GM19025 (cell line): ENCODE results near the gene LRCH1.

ENCODE experiments used
- ATAC-seq: cut with Tn5 transposase; IDR thresholded peaks from one replicate; pipeline ENCODE4 v1.9.1; 2021; ENCODE audit warnings: mild to moderate bottlenecking, low read depth, moderate library complexity; ENCODE audit not compliant: unreplicated experiment

LRCH1 gene

DNA sequence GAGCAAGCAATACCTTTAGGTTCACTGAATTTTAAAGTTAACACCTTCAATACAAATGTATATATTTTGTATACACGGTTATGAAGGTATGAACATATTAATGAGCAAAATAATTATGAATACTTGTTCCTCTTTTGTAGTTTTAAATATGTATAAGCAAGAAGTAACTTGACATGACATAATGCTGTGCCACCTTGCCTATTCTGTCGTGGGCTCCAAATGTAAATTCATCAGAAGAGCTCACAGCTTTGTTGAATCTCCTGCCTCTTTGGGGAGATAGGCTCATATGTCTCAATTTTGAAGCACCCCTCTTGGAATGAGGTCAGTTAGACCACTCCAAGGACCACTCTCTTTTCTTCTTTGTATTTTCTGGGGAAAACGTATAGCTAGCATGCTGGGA is 59.3 kb downstream of the LRCH1 start:
- no peak for ATAC-seq

DNA sequence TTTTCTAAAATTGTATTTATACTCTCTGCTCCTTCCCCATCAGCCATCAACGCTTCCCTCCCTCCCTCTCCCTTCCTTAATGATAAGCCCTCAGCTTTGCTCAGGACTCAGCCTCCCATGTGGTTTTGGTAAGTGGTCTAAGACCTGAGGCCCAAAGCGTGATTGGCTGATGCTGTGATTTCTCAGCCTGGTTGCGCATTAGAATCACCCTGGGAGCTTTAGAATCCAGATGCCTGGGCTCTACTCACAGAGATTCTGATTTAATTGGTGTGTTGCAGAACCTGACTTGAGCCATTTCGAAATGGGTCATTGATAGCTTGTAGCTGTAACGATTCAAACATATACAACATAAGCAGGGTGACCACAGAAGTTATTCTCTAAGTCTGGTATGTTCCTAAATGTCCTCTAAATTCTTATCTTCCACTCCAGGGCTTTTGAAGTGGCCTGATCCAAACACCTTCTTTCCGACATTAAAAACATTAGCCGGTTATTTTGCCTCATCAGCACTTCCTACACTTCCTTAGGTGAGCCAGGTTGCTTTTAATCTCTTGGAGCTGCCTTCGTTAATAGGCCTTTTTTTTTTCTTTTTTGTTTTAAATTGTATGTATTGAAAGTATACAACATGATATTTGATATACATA is 60.6 kb downstream of the LRCH1 start:
- no peak for ATAC-seq

GRCh38 chr13:46614582-46614981 is 61.6 kb downstream of the LRCH1 start:
- no peak for ATAC-seq

GRCh38 chr13:46615888-46616531 is 63.0 kb downstream of the LRCH1 start:
- ATAC-seq = no peak

DNA sequence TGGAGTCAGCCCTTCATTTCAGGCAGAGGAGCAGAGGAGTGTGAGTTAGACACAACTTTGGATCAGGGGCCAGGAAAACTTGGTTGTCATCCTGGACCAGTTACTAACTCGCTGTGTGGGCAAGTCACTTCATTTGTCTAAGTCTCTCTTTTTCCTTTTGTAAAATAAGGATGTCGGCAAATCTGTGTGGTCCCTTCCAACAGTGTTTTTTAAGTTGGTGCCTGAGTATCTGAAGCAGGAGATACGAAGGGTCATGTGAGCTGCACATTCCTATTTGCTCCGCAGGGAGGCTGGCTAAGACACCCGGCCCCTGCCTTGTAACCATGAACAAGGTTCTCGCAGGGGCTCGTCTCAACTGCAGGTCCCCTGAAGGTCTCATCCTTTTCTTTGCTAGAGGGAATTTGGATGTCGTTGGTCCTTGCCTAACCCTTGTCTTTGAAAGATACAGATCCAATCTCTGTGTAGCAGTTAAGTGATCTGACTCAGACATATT is 64.3 kb downstream of the LRCH1 start:
- no peak for ATAC-seq

DNA sequence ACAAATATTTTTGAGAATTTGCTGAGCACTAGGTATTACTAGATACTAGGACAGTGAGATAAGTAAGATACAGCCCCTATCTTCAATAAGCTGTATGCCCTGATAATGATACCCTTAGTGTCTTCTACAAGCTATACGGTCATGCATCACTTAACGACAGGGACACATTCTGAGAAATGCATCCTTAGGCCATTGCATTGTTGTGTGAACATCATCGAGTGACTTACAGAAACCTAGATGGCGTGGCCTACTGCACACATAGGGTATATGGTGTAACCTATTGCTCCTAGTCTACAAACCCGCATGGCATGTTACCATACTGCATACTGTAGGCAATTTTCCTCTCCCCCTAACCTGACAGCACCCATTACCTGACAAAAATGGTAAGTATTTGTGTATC is 64.9 kb downstream of the LRCH1 start:
- ATAC-seq = no peak

DNA sequence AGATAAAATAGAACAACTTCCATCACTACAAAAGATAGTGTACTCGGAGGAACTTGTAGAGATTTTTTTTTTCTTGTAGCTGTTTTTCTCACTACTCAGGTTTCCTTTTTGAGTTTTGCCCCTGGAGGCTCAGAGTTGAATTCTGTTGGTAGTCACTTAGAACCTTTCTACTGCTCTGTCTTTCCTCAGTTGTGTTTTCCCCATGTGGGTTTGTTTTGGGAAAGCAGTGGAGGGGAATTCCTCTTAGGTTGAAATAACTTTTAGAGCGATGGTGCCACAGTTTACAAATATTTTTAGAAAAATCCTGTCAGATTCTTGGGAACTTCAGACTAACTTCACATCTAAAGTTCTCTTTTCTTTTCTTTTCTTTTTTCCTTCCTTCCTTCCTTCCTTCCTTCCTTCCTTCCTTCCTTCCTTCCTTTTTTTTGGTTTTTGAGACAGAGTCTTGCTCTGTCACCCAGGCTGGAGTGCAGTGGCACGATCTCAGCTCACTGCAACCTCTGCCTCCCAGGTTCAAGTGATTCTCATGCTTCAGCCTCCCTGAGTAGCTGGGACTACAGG is 65.8 kb downstream of the LRCH1 start:
- ATAC-seq = no peak

- no peak for ATAC-seq
Observed at GRCh38 chr13:46620029-46620428, 67.1 kb downstream of the LRCH1 start.

DNA sequence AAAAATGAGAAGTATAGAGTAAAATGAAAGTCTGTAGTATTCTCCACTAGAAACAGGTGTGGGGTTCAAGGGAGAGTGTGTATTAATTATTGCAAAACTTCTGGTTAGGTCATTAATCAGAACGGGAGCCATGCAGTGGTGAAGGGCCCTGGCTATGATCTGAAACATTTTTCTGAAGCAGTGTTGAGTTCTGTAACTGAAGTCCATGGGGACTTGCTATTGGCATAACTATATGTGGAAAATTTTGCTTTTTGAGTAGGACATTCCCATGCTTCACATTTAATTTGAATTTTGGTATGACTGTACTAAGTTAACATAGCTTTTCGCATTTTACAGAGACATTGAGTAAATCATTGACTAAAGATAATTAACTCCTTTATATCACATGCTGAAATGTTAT is 67.5 kb downstream of the LRCH1 start:
- ATAC-seq = no peak

DNA sequence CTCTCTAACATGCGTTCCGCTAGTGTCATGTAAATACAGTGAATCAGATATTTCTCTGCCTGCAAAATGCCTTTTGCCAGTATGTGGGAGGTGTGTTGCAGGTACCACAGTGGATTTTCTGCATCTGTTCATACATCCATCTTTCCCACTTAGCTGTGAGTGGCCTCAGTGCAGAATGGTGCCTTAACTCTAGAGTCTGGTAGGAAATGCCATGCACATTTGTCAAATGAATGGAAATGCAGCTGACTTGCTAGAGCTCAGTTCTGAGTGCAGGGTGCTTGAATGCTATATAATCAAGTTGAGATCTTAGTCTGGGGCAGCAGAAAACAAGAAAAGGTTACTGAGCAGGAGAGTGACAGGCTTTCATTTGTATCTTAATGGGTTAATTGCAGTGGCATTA is 68.2 kb downstream of the LRCH1 start:
- ATAC-seq = no peak

- no peak for ATAC-seq
Observed at GRCh38 chr13:46621792-46622629, 69.0 kb downstream of the LRCH1 start.

- no peak for ATAC-seq
Observed at GRCh38 chr13:46622630-46623256, 69.8 kb downstream of the LRCH1 start.

GRCh38 chr13:46624353-46624752 is 71.4 kb downstream of the LRCH1 start:
- no peak for ATAC-seq

DNA sequence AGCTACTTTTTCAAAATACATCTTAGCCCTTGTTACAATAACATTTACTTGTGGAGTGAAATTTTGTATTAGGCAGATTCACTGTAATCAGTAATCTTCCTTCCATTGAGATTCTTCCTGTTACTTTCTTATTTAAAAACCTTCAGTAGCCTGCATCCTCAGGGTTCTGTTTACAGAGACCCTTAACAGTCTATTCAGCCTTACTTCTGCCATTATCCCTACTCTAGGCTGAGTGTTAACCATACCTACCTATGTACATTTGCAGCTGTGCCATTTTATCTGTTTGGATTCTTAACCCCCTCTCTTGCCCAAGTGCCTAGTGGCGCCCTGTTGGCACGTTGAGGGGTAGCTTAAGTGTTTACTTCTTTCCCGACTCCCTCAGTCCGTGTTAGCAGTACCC is 71.9 kb downstream of the LRCH1 start:
- ATAC-seq = no peak

- no peak for ATAC-seq
Observed at GRCh38 chr13:46627462-46627861, 74.5 kb downstream of the LRCH1 start.

GRCh38 chr13:46628622-46629365 is 75.8 kb downstream of the LRCH1 start:
- no peak for ATAC-seq

DNA sequence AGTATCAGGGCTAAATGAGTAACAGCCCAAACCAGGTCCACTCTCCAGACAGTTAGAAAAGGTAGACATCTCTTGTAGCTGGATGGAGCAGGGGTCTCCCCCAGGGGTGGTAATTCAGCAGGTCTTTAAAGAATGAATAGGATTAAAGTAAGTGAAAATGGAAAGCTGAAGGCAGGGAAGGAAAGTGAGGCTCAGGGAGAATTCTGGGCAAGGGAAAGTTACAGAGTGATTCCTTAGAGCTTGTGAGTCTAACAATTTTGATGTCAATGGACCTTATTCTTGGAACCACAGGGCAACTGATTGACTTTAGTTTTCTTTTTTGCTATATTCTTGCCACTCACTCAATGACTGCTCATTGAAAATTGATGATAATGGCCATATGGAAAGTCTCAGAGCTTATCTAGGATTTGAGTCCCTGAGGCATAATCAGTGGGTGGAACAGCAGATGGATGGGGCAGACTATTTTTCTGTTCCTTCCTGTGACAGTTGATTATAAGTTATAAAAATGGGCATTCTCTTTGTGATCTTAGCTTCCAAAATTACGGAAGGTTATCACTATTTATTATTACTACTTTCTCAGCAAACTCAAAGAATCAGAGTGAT is 76.9 kb downstream of the LRCH1 start:
- no peak for ATAC-seq

GRCh38 chr13:46630431-46631178 is 77.6 kb downstream of the LRCH1 start:
- no peak for ATAC-seq

DNA sequence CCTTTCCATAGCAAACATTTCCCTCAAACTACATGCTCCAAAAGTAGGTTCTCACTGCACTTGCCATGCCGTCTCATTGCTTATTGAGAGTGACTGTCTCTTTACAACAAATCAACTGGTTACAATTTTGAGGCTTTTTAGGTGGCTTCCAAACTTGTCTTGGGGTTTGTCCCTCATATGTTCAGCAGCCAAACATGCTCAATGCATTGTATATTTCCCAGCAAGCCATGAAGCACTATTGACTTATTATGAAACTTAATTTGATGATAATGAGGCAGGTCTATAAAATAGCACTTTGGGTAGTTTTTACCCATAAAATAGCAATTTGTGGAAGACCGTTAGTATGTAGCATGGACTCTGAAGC is 78.2 kb downstream of the LRCH1 start:
- ATAC-seq = no peak
